GM21526 (cell line): ENCODE results near the gene PATL2.
A peak's percentile ranks its signal among the peaks of the same experiment; 100 is the strongest.
"Not testable (repeated sequence)": the region's sequence is repeated elsewhere in the genome, so short reads cannot be mapped to it uniquely, and the experiment has no call there.

Source experiments
- ATAC-seq: cut with Tn5 transposase; IDR thresholded peaks from one replicate; pipeline ENCODE4 v1.9.1; 2021; ENCODE audit warnings: moderate library complexity; ENCODE audit not compliant: unreplicated experiment, low FRiP score

PATL2 gene

GRCh38 chr15:44711096-44711742 is at the start of gene PATL2, which contains the start of gene B2M:
TSS of gene PATL2 (minus strand) at chr15:44711323. CDS start at chr15:44676490, 34,833 bp downstream.
TSS of gene B2M (plus strand) at chr15:44711517. CDS start at chr15:44711547, 30 bp downstream.
- peak; percentile 76 for ATAC-seq

GRCh38 chr15:44753345-44753744 is 42.2 kb upstream of the PATL2 start:
- no peak for ATAC-seq

DNA sequence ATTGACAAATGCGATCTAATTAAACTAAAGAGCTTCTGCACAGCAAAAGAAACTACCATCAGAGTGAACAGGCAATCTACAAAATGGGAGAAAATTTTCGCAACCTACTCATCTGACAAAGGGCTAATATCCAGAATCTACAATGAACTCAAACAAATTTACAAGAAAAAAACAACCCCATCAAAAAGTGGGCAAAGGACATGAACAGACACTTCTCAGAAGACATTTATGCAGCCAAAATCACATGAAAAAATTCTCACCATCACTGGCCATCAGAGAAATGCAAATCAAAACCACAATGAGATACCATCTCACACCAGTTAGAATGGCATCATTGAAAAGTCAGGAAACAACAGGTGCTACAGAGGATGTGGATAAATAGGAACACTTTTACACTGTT is 32.3 kb upstream of the PATL2 start:
- ATAC-seq: not testable (repeated sequence)

GRCh38 chr15:44739222-44739847 is 28.2 kb upstream of the PATL2 start:
- not testable (repeated sequence) for ATAC-seq

DNA sequence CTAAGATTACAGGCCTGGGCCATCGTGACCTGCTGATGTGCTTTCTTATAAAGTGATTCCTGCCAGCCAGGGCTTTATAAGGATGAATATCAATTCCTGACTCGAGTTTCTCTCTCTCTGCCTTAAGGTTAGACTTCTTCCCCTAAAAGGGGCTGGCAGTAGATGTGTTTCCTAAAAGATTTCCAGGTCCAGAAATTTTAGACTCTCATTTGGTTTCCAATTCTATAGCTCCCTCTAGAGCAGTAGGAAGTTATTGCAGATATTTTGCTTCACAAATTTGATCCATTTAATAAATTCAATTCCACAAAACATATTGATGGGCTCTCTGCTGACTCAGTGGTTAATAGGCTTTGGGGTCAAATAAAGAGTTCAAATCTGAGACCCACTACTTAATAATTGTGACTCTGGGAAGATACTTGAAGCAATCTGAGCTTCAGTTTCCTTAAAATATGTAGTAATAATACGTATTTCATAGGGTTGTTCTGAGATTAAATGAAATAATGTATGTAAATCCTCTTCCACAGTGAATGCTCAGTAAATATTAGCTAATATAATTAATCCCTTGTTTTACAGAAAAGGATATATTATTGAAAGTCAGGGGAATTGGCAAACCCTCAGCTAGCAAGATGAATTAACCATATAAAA is 27.3 kb upstream of the PATL2 start:
- ATAC-seq: no peak

- ATAC-seq: no peak
These were observed 25.1 kb upstream of the PATL2 start, which contains the start of gene TRIM69 for GRCh38 chr15:44736181-44736765. TSS of gene TRIM69 (plus strand) at chr15:44736528. CDS start at chr15:44736705, 177 bp downstream.

GRCh38 chr15:44735482-44736180 is 24.5 kb upstream of the PATL2 start:
- no peak for ATAC-seq

GRCh38 chr15:44734839-44735481 is 23.8 kb upstream of the PATL2 start:
- ATAC-seq: no peak

- no peak for ATAC-seq
These were observed 18.4 kb upstream of the PATL2 start for GRCh38 chr15:44729408-44730127.

- peak; percentile 61 for ATAC-seq
These were observed 17.7 kb upstream of the PATL2 start for GRCh38 chr15:44728576-44729407.

- ATAC-seq: not testable (repeated sequence)
These were observed 17.1 kb upstream of the PATL2 start for GRCh38 chr15:44728232-44728575.

- ATAC-seq: no peak
These were observed 16.5 kb upstream of the PATL2 start for GRCh38 chr15:44727485-44728231.

DNA sequence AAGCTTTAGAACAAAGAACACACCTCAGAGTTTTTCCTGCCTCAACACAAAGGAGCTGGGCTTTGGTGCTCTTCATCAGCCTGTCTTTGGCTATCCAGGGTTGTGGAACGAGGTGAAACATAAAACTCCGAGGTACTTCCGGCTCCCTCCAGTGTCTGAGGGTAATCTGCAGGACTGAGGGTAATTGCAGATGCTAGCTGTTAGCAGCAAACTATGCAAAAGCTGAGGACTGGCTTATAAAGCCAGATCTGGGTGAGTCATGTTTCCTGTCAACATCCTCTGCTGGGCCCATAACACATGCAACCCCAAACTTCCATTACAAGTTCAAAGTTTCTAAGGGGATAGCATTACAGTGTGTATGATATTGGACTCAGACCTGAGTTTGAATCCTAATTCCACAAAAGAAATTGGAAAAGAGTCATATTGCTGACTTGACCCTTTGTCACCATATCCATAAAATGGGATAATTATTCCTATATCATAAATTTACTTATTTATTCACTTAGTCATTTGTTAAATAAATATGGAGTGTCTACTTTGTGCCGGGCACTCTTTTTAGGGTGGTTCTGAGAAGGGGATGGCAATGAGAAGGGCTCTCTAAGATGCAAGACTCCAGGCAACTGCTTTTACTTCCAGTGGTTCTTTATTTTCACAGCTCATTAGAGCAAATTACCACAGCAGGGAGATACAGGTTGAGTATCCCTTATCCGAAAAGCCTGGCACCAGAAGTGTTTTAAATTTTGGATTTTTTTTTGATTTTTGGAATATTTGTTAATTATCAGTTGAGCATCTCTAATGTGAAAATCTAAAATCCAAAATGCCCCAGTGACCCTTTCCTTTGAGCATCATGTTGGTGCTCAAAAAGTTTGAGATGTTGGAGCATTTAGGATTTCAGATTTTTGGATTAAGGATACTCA is 15.7 kb upstream of the PATL2 start:
- peak; percentile 40 for ATAC-seq

GRCh38 chr15:44726136-44726535 is 15.0 kb upstream of the PATL2 start:
- ATAC-seq: no peak

DNA sequence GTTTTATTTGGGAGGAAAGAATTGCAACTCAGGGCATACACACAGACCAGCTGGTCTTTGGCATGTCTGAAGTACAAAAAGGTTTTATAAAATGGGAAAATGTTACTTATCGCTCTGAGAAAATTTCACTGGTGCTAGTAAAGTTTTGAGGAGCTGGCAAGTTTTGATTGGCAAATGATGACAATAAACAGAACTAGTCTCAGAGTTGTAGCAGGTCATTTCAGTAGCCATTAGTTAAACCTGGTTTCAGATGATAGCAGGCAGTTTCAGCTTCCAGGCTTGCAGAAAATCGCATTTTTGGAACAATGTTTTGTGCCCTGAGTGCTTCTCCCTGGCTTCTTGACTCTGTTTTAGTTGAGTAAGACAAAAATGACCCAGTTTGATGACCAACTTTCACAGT is 10.9 kb upstream of the PATL2 start:
- no peak for ATAC-seq

GRCh38 chr15:44720460-44721176 is 9.5 kb upstream of the PATL2 start:
- no peak for ATAC-seq
